ENCODE results near the gene IGSF9.

The IGSF9 gene

GRCh38 chr1:159881622-159882526, 63.5 kb downstream of the IGSF9 start:
- no peaks in the 10 kb centered on the region for H3K79me2 ChIP-seq (ENCODE audit: low read length)
- peaks cover 19% of the 10 kb centered on the region for H3F3A ChIP-seq (ENCODE audit: insufficient read depth, low read length)
- no peaks in the 10 kb centered on the region for H3K27me3 ChIP-seq (replicated peaks; ENCODE audit: insufficient read depth, low read length)
- H3K36me3 ChIP-seq (replicated peaks; ENCODE audit: insufficient read depth, low read length): no peaks in the 10 kb centered on the region
- no peaks in the 10 kb centered on the region for H3K9me3 ChIP-seq (replicated peaks; ENCODE audit: insufficient read depth, low read length)
- no peak overlapping the region for H3K4me2 ChIP-seq (ENCODE audit: low read depth, low read length)
- H3K27ac ChIP-seq (ENCODE audit: low read length): no peak overlapping the region
- H3K9ac ChIP-seq (ENCODE audit: low read length): no peak overlapping the region
- TF ChIP-seq CTCF (IDR thresholded peaks at IDR 0.05; ENCODE audit: low read length): no peak
- TF ChIP-seq EZH2phosphoT487 (IDR thresholded peaks at IDR 0.05; ENCODE audit: low read length): no peak
- TF ChIP-seq EZH2 (optimal IDR thresholded peaks at IDR 0.05; ENCODE audit: low read depth, low read length): no peak
- H3K9me2 ChIP-seq (replicated peaks; ENCODE audit: insufficient read depth, low read length): no peaks in the 10 kb centered on the region
- H4K20me1 ChIP-seq (ENCODE audit: insufficient read depth, low read length): no peaks in the 10 kb centered on the region
- H3K4me1 ChIP-seq (ENCODE audit: low read length): peaks cover 33% of the 10 kb centered on the region
- H2AFZ ChIP-seq (ENCODE audit: low read length): no peak overlapping the region
- DNase-seq: peak; percentile 71
- H3K4me3 ChIP-seq (ENCODE audit: low read length): no peak overlapping the region

- H2AFZ ChIP-seq (ENCODE audit: low read length): peak overlapping the region; percentile 12; the same call in 1 of the 2 replicates
- H3K9me2 ChIP-seq (replicated peaks; ENCODE audit: insufficient read depth, low read length): no peaks in the 10 kb centered on the region
- no peak overlapping the region for H3K9ac ChIP-seq (ENCODE audit: low read length)
- H3K4me1 ChIP-seq (ENCODE audit: low read length): peaks cover 30% of the 10 kb centered on the region
- H3F3A ChIP-seq (ENCODE audit: insufficient read depth, low read length): peaks cover 17% of the 10 kb centered on the region
- TF ChIP-seq CTCF (IDR thresholded peaks at IDR 0.05; ENCODE audit: low read length) (no peak), EZH2phosphoT487 (IDR thresholded peaks at IDR 0.05; ENCODE audit: low read length) (no peak), EZH2 (optimal IDR thresholded peaks at IDR 0.05; ENCODE audit: low read depth, low read length) (no peak)
- no peaks in the 10 kb centered on the region for H3K27me3 ChIP-seq (replicated peaks; ENCODE audit: insufficient read depth, low read length)
- peak; percentile 67 for DNase-seq
- no peaks in the 10 kb centered on the region for H3K36me3 ChIP-seq (replicated peaks; ENCODE audit: insufficient read depth, low read length)
- no peaks in the 10 kb centered on the region for H4K20me1 ChIP-seq (ENCODE audit: insufficient read depth, low read length)
- no peaks in the 10 kb centered on the region for H3K79me2 ChIP-seq (ENCODE audit: low read length)
- H3K27ac ChIP-seq (ENCODE audit: low read length): peak overlapping the region; percentile 45
- H3K9me3 ChIP-seq (replicated peaks; ENCODE audit: insufficient read depth, low read length): no peaks in the 10 kb centered on the region
- H3K4me2 ChIP-seq (ENCODE audit: low read depth, low read length): peak overlapping the region; percentile 46
- peak overlapping the region; percentile 2; the same call in 1 of the 2 replicates for H3K4me3 ChIP-seq (ENCODE audit: low read length)
These were observed 65.0 kb downstream of the IGSF9 start for GRCh38 chr1:159880430-159880829.

- peak overlapping the region; percentile 45 for H3K27ac ChIP-seq (ENCODE audit: low read length)
- no peaks in the 10 kb centered on the region for H3K27me3 ChIP-seq (replicated peaks; ENCODE audit: insufficient read depth, low read length)
- no peak overlapping the region for H2AFZ ChIP-seq (ENCODE audit: low read length)
- no peaks in the 10 kb centered on the region for H3K36me3 ChIP-seq (replicated peaks; ENCODE audit: insufficient read depth, low read length)
- H3K9ac ChIP-seq (ENCODE audit: low read length): no peak overlapping the region
- no peaks in the 10 kb centered on the region for H3K9me3 ChIP-seq (replicated peaks; ENCODE audit: insufficient read depth, low read length)
- H3K4me1 ChIP-seq (ENCODE audit: low read length): peaks cover 30% of the 10 kb centered on the region
- H3K79me2 ChIP-seq (ENCODE audit: low read length): no peaks in the 10 kb centered on the region
- H3K4me2 ChIP-seq (ENCODE audit: low read depth, low read length): peak overlapping the region; percentile 46
- H3F3A ChIP-seq (ENCODE audit: insufficient read depth, low read length): peaks cover 17% of the 10 kb centered on the region
- no peaks in the 10 kb centered on the region for H3K9me2 ChIP-seq (replicated peaks; ENCODE audit: insufficient read depth, low read length)
- peak overlapping the region; percentile 2; the same call in 1 of the 2 replicates for H3K4me3 ChIP-seq (ENCODE audit: low read length)
- DNase-seq: peak; percentile 61
- no peaks in the 10 kb centered on the region for H4K20me1 ChIP-seq (ENCODE audit: insufficient read depth, low read length)
- TF ChIP-seq CTCF (IDR thresholded peaks at IDR 0.05; ENCODE audit: low read length): no peak
- no peak for TF ChIP-seq EZH2phosphoT487 (IDR thresholded peaks at IDR 0.05; ENCODE audit: low read length)
- no peak for TF ChIP-seq EZH2 (optimal IDR thresholded peaks at IDR 0.05; ENCODE audit: low read depth, low read length)
These were observed 65.4 kb downstream of the IGSF9 start for GRCh38 chr1:159879977-159880376.

Data from MM.1S (cell line).